Tongue (tissue), 2 donors: ENCODE results near the gene UBFD1. TPM values are rescaled to one million over a fixed set of nuclear protein-coding genes. Genes with fewer than 3 reads are reported as not detected.
A peak's percentile ranks its signal among the peaks of the same experiment; 100 is the strongest.
"Not testable (repeated sequence)": the region's sequence is repeated elsewhere in the genome, so short reads cannot be mapped to it uniquely, and the experiment has no call there.

Experiments used
- DNase-seq: peaks from one replicate; pipeline ENCODE4 v3.0.0-alpha.2; 2015
- total RNA-seq: library from RNA; depleted of rRNA; stranded (reverse); fragments of >200 nt; gene quantifications from one replicate; pipeline ENCODE4 v1.2.3, GENCODE V29; 2014

The UBFD1 gene
- total RNA-seq, 1 donor from 2014 or later = 145 TPM

DNA sequence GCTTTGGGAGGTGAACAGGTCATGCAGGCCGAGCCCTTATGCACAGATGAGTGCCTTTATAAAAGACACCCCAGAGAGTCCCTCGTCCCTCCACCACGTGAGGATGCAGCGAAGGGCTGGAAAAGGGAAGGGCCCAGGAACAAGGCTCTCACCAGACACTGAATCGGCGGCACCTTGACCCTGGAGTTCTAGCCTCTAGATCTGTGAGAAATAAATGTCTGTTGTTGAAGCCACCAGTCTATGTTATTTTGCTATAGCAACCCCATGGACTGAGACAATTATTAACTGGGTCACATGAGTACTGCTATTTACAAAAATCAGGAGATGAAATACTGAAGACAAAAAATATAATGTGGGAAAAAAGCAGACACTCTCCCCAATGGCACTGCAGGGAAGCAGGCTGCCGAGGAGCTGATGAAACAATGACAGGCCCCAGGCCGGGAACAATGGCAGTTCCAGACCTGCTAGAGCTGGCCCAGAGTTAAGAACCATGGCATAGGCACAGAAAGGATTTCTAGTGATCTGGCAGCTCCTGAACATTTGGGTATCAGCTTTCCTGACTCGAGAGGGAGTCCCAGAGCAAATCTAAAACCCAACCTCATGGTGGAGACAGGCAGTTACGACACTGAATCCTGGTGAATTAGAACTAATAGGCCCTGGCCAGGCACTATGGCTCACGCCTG is 29.4 kb upstream of the UBFD1 start:
- no peak for DNase-seq

GRCh38 chr16:23528644-23529310 is 28.8 kb upstream of the UBFD1 start:
- no peak for DNase-seq

DNA sequence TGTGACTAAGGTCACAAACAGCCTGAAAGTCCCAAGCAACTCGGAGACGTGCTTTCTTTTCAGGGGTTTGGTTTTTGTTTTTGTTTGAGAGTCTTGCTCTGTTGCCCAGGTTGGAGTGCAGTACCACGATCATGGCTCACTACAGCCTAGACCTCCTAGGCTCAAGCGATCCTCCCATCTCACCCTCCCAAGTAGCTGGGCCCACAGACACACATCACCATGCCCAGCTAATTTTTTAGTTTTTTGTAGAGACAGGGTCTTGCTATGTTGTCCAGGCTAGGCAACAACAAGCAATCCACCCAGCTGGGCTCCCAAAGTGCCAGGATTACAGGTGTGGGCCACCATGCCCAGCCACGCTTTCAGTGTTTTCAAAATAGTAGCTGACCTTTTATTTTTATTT is 27.5 kb upstream of the UBFD1 start:
- DNase-seq = no peak

DNA sequence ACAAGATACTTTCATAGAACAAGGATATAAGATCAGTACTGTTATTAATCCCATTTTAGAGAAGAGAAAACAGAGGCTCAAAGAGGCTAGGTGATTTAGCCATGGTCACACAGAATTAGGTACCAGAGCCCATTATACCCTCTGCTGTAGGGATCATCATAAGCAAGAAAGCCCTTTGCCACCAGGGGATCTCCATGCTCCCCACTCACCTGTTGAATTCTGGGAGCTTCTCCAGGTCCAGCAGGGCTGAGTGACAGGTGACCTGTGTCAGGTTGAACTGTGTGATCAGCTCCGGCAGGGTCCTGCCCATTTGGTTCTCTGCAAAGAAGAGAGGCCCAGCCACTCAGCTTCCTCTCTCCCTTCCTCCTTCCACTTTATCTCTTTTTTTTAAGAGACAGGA is 25.1 kb upstream of the UBFD1 start:
- no peak for DNase-seq

DNA sequence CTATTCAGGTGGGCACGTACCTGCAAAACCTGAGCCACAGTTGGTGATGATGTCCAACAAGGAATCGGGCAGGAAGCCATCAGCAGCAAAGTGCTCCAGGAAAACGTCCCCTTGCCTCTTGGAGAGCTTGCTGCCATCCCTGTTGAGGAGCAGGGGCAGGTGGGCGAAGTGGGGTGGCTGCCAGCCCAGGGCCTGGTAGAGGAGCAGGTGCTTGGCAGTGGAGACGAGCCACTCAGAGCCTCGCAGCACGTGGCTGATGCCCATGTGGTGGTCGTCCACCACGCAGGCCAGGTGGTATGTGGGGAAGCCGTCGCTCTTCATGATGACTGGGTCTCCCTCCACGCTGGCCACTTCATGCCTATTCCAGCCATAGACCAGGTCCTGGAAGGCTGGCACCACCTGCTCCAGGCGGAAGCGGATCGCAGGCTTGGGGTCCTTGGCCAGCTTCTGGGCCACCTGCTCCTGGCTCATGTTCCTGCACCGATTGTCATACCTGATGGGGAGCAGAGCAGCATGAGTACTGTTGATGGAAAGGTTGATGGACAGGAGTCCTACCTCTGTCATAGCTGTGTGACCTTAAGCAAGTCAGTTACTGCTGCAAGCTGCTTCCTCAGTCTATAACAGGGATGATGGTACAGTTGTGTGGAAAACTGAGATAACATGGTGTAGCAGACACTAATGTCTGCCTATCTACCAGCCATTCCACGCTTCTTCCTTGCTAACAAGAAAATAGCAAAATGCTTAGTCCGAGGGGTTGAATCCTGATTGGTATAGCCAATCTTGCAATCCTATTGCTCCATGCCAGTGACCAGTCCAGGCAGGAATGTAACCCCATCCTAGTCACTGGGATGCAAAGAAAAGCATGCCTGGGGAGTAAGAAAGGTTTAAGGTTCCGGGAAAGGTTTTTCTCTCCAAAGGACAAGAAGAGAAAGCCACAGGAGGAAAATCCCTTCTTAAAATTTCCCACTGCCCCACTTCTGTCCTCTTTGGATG is 22.4 kb upstream of the UBFD1 start:
- peak; percentile 50 for DNase-seq

- DNase-seq = no peak
Measured at GRCh38 chr16:23535901-23536300, 21.6 kb upstream of the UBFD1 start.

DNA sequence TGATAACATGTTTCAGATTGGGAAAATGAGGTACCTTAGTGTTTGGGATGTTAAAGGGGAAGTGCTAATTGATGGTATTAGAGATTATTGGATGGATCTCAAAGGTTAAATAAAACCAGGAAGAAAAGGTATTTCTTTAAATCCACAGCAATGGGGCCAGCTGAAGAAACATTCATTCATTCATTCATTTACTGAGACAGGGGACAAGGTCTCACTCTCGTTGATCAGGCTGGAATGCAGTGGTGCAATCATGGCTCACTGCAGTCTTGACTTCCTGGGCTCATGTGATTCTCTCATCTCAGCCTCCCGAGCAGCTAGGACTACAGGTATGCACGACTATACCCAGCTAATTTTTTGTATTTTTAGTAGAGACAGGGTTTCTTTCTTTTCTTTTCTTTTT is 20.1 kb upstream of the UBFD1 start:
- DNase-seq = no peak

GRCh38 chr16:23538919-23539278 is 18.6 kb upstream of the UBFD1 start:
- DNase-seq = no peak

- DNase-seq = no peak
Measured at GRCh38 chr16:23539984-23540816, 17.3 kb upstream of the UBFD1 start.

- DNase-seq = not testable (repeated sequence)
Measured at GRCh38 chr16:23540817-23541178, 16.7 kb upstream of the UBFD1 start.

DNA sequence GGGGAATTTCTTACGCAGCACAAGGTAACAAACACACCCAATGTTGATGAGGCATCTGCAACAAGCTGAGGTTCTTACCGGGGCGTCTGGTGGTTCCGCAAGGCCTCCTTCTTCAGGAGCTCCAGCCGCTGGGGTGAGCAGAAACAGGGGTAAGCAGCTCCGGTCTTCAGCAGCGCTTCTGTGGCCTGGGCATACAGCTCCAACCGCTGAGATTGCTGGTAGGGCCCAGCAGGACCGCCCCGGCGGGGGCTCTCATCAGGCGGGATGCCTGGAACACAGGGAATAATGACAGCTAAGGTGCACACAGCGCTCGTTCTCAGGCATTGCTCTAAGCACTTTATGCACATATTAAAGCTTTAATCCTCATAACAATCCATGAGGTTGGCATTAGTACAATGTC is 13.1 kb upstream of the UBFD1 start:
- no peak for DNase-seq

DNA sequence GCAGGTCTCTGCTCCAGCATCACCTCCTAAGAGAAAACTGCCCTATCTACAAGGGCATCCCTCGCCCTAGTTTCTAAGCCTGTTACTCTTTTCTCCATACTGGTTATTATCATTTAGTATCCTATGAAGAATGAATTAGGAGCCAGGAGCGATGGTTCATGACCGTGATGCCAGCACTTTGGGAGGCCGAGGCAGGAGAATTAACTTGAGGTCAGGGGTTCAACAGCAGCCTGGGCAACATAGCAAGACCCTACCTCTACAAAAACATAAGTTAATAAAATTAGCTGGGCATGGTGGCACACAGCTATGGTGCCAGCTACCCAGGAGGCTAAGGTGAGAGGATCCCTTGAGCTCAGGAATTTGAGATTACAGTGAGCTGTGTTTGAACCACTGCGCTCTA is 7.6 kb upstream of the UBFD1 start:
- DNase-seq = no peak

GRCh38 chr16:23552161-23552560 is 5.4 kb upstream of the UBFD1 start:
- no peak for DNase-seq

DNA sequence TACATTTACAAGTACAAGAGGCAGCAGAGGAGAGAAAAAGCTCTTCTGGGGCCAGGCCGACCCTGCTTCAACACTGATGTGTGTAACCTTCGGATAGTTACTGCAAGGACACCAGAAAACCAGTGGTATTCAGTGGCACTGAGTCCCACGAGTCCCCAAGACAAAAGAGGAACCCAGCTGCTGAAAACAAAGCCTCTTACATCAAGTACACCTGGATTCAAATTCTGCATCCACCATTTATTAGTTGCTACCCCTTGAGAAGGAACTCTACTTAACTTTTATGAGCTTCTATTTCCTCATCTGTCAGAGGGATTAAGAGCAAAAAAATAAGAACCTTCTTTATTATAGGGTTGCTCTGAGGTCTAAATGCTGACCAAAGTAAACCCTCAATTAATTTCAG is 3.0 kb upstream of the UBFD1 start:
- DNase-seq = no peak

DNA sequence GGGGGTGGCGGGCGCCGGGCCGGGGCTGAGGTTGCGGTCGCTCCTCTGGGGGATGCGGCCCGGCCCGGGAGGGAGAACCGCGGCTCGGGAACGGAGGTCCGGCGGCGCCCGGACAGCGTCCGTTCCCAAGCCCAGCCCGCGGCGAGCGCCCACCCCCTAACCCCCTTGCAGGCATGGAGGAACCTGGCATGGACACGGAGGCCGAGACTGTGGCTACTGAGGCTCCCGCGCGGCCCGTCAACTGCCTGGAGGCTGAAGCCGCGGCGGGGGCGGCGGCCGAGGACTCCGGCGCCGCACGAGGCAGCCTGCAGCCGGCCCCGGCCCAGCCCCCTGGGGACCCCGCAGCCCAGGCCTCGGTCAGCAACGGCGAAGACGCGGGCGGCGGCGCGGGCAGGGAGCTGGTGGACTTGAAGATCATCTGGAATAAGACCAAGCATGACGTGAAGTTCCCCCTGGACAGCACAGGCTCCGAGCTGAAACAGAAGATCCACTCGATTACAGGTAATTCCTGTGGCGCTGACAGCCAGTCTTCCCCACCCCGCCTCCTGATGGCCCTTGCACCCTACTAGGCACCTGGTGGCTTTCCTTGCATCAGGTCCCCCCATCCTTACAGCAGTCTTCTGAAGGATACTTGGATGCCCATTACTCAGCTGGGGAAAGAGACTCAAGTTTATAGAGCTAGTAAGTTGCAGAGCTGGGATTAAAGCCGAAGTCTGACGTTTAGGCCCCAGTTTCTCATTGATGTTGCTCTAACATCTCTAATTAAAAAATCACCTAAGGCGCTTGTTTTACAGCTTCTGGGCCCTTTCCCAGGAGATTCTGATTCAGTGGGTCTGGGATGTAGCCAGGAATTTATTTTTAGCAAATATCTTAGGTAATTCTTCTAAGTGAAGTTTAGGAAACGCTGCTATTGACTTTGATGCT is 514 bp downstream of the UBFD1 start:
- DNase-seq = peak; percentile 39

- no peak for DNase-seq
Measured at GRCh38 chr16:23561586-23561985, 4.1 kb downstream of the UBFD1 start.

DNA sequence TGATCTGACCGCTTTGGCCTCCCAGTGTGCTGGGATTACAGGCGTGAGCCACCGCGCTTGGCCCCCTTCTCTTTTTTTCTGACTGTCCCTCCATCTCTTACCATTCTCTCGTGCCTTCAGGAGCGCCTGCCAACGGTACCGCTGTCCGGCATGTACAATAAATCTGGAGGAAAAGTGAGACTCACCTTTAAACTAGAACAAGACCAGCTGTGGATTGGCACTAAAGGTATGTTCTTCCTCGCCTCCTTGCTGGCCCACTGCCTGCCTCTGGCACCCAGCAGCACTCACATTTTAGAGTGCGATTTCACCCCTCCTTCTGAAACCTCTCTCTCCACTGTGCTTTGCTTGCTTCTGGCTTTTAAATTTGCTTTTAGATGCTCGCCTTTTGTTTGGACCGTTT is 5.0 kb downstream of the UBFD1 start:
- no peak for DNase-seq

GRCh38 chr16:23563186-23563585 is 5.7 kb downstream of the UBFD1 start:
- no peak for DNase-seq

DNA sequence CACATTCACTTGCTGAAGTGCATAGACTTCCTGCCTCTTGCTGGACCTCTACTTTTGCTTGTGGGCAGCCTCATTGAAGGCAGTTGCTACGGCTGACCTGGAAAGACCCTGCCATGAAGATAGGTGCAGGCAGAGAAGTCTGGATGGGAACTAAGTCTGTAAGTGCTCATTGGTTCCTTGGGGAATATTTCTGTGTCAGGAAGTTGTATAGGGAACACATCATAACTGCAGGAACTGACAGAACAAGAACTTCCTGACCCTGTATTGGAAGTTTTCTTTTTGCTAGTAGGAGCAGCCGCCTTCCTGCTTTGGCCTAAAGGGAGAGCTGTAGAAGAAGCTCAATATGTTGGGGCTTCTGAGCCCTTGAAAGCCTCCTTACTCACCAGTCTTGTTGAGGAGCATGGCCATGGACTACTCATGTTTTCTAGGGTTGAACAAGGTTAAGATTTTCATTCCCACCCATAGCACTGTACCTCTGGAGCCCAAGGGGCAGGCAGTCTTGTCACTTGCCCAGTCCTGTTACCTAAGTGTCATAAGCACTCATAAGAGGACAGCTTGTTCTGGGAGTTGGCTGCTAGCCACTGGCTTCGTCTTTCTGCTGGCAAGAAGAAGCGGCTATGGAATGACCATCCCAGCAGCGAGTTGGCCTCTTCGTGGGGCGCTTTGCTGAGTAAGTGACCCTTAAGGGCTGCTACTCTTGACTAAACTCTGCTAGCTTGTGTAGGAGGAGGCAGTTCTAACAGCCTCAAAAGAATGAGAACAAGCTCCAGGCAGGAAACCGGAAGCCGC is 7.2 kb downstream of the UBFD1 start:
- DNase-seq = no peak

DNA sequence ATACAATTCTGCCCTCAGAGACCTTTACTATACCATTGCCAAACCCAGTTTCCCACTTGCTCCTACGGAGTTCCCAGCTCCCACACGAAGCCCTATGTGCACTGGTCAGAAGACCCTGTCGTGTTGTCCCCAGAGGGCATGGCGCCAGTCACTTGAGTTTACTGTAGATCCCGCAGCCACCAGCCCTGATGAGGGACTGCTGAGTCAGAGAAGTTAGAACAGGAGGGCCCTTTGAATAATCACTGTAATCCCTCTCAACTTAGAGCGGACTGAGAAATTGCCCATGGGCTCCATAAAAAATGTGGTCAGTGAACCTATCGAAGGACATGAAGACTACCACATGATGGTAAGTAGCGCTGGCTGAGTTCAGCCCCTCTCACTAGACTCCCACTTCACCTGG is 9.2 kb downstream of the UBFD1 start:
- DNase-seq = no peak
